HG03135 (cell line): ENCODE data around the gene IDI2.
"Not testable (repeated sequence)": the region's sequence is repeated elsewhere in the genome, so short reads cannot be mapped to it uniquely, and the experiment has no call there.

Source experiments
- ATAC-seq: cut with Tn5 transposase; IDR thresholded peaks from one replicate; pipeline ENCODE4 v1.9.1; 2021; ENCODE audit warnings: mild to moderate bottlenecking, moderate library complexity; ENCODE audit not compliant: unreplicated experiment

IDI2 gene

GRCh38 chr10:1009947-1010346, 15.7 kb downstream of the IDI2 start:
- ATAC-seq, result not testable (repeated sequence)

GRCh38 chr10:1009071-1009494, 16.6 kb downstream of the IDI2 start:
- ATAC-seq, result no peak

GRCh38 chr10:1007583-1007982, 18.1 kb downstream of the IDI2 start:
- ATAC-seq, result no peak

GRCh38 chr10:1006573-1006972, 19.1 kb downstream of the IDI2 start:
- no peak for ATAC-seq

- ATAC-seq, result no peak
Observed at GRCh38 chr10:1003884-1004670, 21.6 kb downstream of the IDI2 start.

GRCh38 chr10:1002425-1003006, 23.1 kb downstream of the IDI2 start:
- no peak for ATAC-seq

- no peak for ATAC-seq
Observed at GRCh38 chr10:997266-998022, 28.2 kb downstream of the IDI2 start.

- no peak for ATAC-seq
Observed at GRCh38 chr10:996031-996430, 29.6 kb downstream of the IDI2 start.

- ATAC-seq, result no peak
Observed at GRCh38 chr10:995559-995926, 30.1 kb downstream of the IDI2 start.

- no peak for ATAC-seq
Observed at GRCh38 chr10:994836-995558, 30.7 kb downstream of the IDI2 start.

GRCh38 chr10:992871-993270, 32.8 kb downstream of the IDI2 start:
- ATAC-seq, result no peak

GRCh38 chr10:992467-992866, 33.2 kb downstream of the IDI2 start:
- ATAC-seq, result no peak

GRCh38 chr10:990808-991207, 34.9 kb downstream of the IDI2 start:
- no peak for ATAC-seq

- no peak for ATAC-seq
Observed at GRCh38 chr10:988667-989545, 36.8 kb downstream of the IDI2 start.

GRCh38 chr10:987870-988666, 37.6 kb downstream of the IDI2 start, which contains the start of gene GTPBP4:
GTPBP4 (plus strand) TSS chr10:988434; CDS start chr10:988480, 46 bp downstream.
- peak; percentile 94 for ATAC-seq

- ATAC-seq, result no peak
Observed at GRCh38 chr10:987620-987869, 38.1 kb downstream of the IDI2 start.

GRCh38 chr10:986881-987619, 38.6 kb downstream of the IDI2 start:
- ATAC-seq, result no peak

- ATAC-seq, result no peak
Observed at GRCh38 chr10:986137-986825, 39.4 kb downstream of the IDI2 start.
